H9 (cell line): Measurements from ENCODE around the gene TOR1B. TPM values are rescaled to one million over a fixed set of nuclear protein-coding genes. Genes with fewer than 3 reads are reported as not detected.

Experiments used
- DNase-seq: peaks from one replicate; pipeline ENCODE4 v3.0.0-alpha.2; 2017
- H2AFZ ChIP-seq: one replicate; pipeline ENCODE4 v1.6.1; 2013; ENCODE audit warnings: mild to moderate bottlenecking, low read length, control low read depth, moderate library complexity
- H2AK5ac ChIP-seq: 2 replicates; pipeline ENCODE4 v1.6.1; 2013; ENCODE audit warnings: low read length, control low read depth, mixed read lengths; ENCODE audit not compliant: insufficient read length
- H2BK120ac ChIP-seq: one replicate; pipeline ENCODE4 v1.6.1; 2013; ENCODE audit warnings: low read depth, mild to moderate bottlenecking, low read length, control low read depth, inconsistent platforms; ENCODE audit not compliant: poor library complexity, severe bottlenecking
- H2BK12ac ChIP-seq: 2 replicates; pipeline ENCODE4 v1.6.1; 2013; ENCODE audit warnings: low read length, control low read depth, mixed read lengths, low read depth; ENCODE audit not compliant: insufficient read length
- H2BK15ac ChIP-seq: 2 replicates; pipeline ENCODE4 v1.6.1; 2013; ENCODE audit warnings: low read depth, low read length, control low read depth
- H2BK20ac ChIP-seq: one replicate; pipeline ENCODE4 v1.6.1; 2013; ENCODE audit warnings: low read depth, mild to moderate bottlenecking, low read length, control low read depth, inconsistent platforms; ENCODE audit not compliant: poor library complexity, severe bottlenecking
- H2BK5ac ChIP-seq: 2 replicates; pipeline ENCODE4 v1.6.1; 2013; ENCODE audit warnings: low read length, control low read depth, mixed read lengths; ENCODE audit not compliant: insufficient read length
- H3K14ac ChIP-seq: 2 replicates; pipeline ENCODE4 v1.6.1; 2013; ENCODE audit warnings: low read length, control low read depth; ENCODE audit not compliant: insufficient read depth
- H3K18ac ChIP-seq: 2 replicates; pipeline ENCODE4 v1.6.1; 2013; ENCODE audit warnings: low read depth, mild to moderate bottlenecking, mixed read lengths, low read length, control low read depth; ENCODE audit not compliant: insufficient read length
- H3K23ac ChIP-seq: 2 replicates; pipeline ENCODE4 v1.6.1; 2013; ENCODE audit warnings: low read length, control low read depth, mixed read lengths, low read depth; ENCODE audit not compliant: insufficient read length
- H3K23me2 ChIP-seq: 2 replicates; pipeline ENCODE4 v1.6.1; 2013; ENCODE audit warnings: low read depth, mild to moderate bottlenecking, mixed read lengths, low read length, control low read depth; ENCODE audit not compliant: insufficient read length, poor library complexity, severe bottlenecking
- H3K27ac ChIP-seq: 2 replicates; pipeline ENCODE4 v1.5.1; 2013; ENCODE audit warnings: low read length, control low read depth, mixed read lengths, low read depth; ENCODE audit not compliant: insufficient read length
- H3K27me3 ChIP-seq: 2 replicates; pipeline ENCODE4 v1.6.1; 2013; ENCODE audit warnings: low read length, control low read depth, inconsistent platforms; ENCODE audit not compliant: insufficient read depth
- H3K4ac ChIP-seq: 2 replicates; pipeline ENCODE4 v1.6.1; 2013; ENCODE audit warnings: low read depth, mild to moderate bottlenecking, control low read depth, inconsistent platforms, low read length, moderate library complexity
- H3K4me1 ChIP-seq: 2 replicates; pipeline ENCODE4 v1.6.1; 2013; ENCODE audit warnings: low read length, control low read depth, inconsistent platforms; ENCODE audit not compliant: insufficient read depth
- H3K4me2 ChIP-seq: 2 replicates; pipeline ENCODE4 v1.6.1; 2013; ENCODE audit warnings: low read length, control low read depth, mixed read lengths; ENCODE audit not compliant: insufficient read length, insufficient read depth
- H3K56ac ChIP-seq: 2 replicates; pipeline ENCODE4 v1.6.1; 2013; ENCODE audit warnings: low read depth, mild to moderate bottlenecking, mixed read lengths, low read length, control low read depth; ENCODE audit not compliant: insufficient read length
- H3K79me1 ChIP-seq: 2 replicates; pipeline ENCODE4 v1.6.1; 2013; ENCODE audit warnings: low read depth, mild to moderate bottlenecking, moderate library complexity, low read length, control low read depth, inconsistent platforms; ENCODE audit not compliant: insufficient read depth, poor library complexity, severe bottlenecking
- H3K79me2 ChIP-seq: 2 replicates; pipeline ENCODE4 v1.6.1; 2013; ENCODE audit warnings: low read length, control low read depth, inconsistent platforms; ENCODE audit not compliant: insufficient read depth
- H3K9ac ChIP-seq: 2 replicates; pipeline ENCODE4 v1.6.1; 2013; ENCODE audit warnings: low read length, control low read depth, mixed read lengths; ENCODE audit not compliant: insufficient read length; ENCODE audit errors: extremely low read depth
- H3K9me3 ChIP-seq: one replicate; pipeline ENCODE4 v1.6.1; 2013; ENCODE audit warnings: low read depth, low read length, inconsistent platforms; ENCODE audit not compliant: control insufficient read depth
- H3T11ph ChIP-seq: one replicate; pipeline ENCODE4 v1.6.1; 2013; ENCODE audit warnings: mild to moderate bottlenecking, low read length, control low read depth, inconsistent platforms
- H4K20me1 ChIP-seq: one replicate; pipeline ENCODE4 v1.6.1; 2013; ENCODE audit not compliant: control insufficient read depth, insufficient read length, insufficient read depth
- H4K5ac ChIP-seq: 2 replicates; pipeline ENCODE4 v1.6.1; 2013; ENCODE audit warnings: low read depth, mild to moderate bottlenecking, mixed read lengths, low read length, control low read depth; ENCODE audit not compliant: insufficient read length
- H4K8ac ChIP-seq: replicated peaks from 2 replicates; pipeline ENCODE4 v1.6.1; 2013; ENCODE audit warnings: low read length, control low read depth, mixed read lengths, low read depth; ENCODE audit not compliant: insufficient read length
- H4K91ac ChIP-seq: 2 replicates; pipeline ENCODE4 v1.6.1; 2013; ENCODE audit warnings: low read depth, mild to moderate bottlenecking, moderate library complexity, mixed read lengths, low read length, control low read depth; ENCODE audit not compliant: insufficient read length
- H3K27ac Mint-ChIP-seq, 3 experiments: 2 replicates in 2 of 3; 3 replicates in 1 of 3; pipeline ENCODE4 v1.8.0; 2020 to 2021; ENCODE audit warnings: mixed read lengths in 3 of 3, mild to moderate bottlenecking in 1 of 3, moderate library complexity in 1 of 3
- H3K27me3 Mint-ChIP-seq: 2 replicates; pipeline ENCODE4 v1.8.0; 2021; ENCODE audit warnings: low read depth, mild to moderate bottlenecking, moderate library complexity, mixed read lengths
- H3K36me3 Mint-ChIP-seq, 3 experiments: 2 replicates in 2 of 3; 3 replicates in 1 of 3; pipeline ENCODE4 v1.8.0; 2020 to 2021; ENCODE audit warnings: low read depth in 3 of 3, mixed read lengths in 3 of 3; ENCODE audit not compliant: insufficient read depth in 1 of 3
- H3K4me1 Mint-ChIP-seq, 2 experiments: 2 replicates each; pipeline ENCODE4 v1.8.0; 2020; ENCODE audit warnings: mixed read lengths in 2 of 2
- H3K4me3 Mint-ChIP-seq, 2 experiments: 2 replicates in 1 of 2; 3 replicates in 1 of 2; pipeline ENCODE4 v1.8.0; 2020 to 2021; ENCODE audit warnings: mild to moderate bottlenecking in 2 of 2, mixed read lengths in 2 of 2, moderate library complexity in 1 of 2
- H3K9me3 Mint-ChIP-seq, 2 experiments: 2 replicates in 1 of 2; 3 replicates in 1 of 2; pipeline ENCODE4 v1.8.0; 2020; ENCODE audit warnings: mild to moderate bottlenecking in 2 of 2, mixed read lengths in 2 of 2, moderate library complexity in 1 of 2
- WGBS: extraction: QIAGEN DNeasy Blood & Tissue Kit; methylation state at CpG from one replicate; pipeline ENCODE4 v1.1.7; 2013; ENCODE audit warnings: missing lambda C conversion rate, low lambda C conversion rate, mixed read lengths; ENCODE audit not compliant: insufficient read length; ENCODE audit errors: extremely low coverage; 5-methylcytosine and 5-hydroxymethylcytosine counted together
- total RNA-seq: library from RNA; stranded (reverse); gene quantifications from 2 replicates; pipeline ENCODE4 v1.2.1, GENCODE V29; 2021
- TF ChIP-seq, protein P1 (sequence below): fragments of 200-600 bp; sonication (generic); conservative IDR thresholded peaks from 3 replicates; pipeline ENCODE4 v1.8.0; 2021; ENCODE audit warnings: antibody characterized with exemption, mild to moderate bottlenecking

TOR1B gene
- total RNA-seq, 1 experiment from 2014 or later = 18.1 TPM

GRCh38 chr9:129755151-129755550, 47.8 kb upstream of the TOR1B start:
- H2BK5ac ChIP-seq = no peak overlapping the region
- no peak overlapping the region for H2BK15ac ChIP-seq
- H3K4me3 Mint-ChIP-seq = no peak overlapping the region
- peaks cover 6% of the 10 kb centered on the region; the same call in 1 of the 2 replicates for H3K4me1 ChIP-seq
- no peak overlapping the region for H3K4ac ChIP-seq
- no peak overlapping the region for H2AFZ ChIP-seq
- H4K20me1 ChIP-seq = no peaks in the 10 kb centered on the region
- H3K79me2 ChIP-seq = no peaks in the 10 kb centered on the region
- no peaks in the 10 kb centered on the region for H3K79me1 ChIP-seq
- H3K27me3 Mint-ChIP-seq = peaks cover 14% of the 10 kb centered on the region
- H3K9me3 Mint-ChIP-seq = no peaks in the 10 kb centered on the region
- no peak overlapping the region for H2BK20ac ChIP-seq
- H3T11ph ChIP-seq = no peak overlapping the region
- no peak overlapping the region for H3K27ac Mint-ChIP-seq
- no peak overlapping the region for H4K5ac ChIP-seq
- H3K27ac ChIP-seq = no peak overlapping the region
- DNase-seq = no peak
- H4K8ac ChIP-seq = no peak overlapping the region
- no peak overlapping the region for H2BK120ac ChIP-seq
- no peaks in the 10 kb centered on the region for H3K36me3 Mint-ChIP-seq
- H3K23me2 ChIP-seq = no peaks in the 10 kb centered on the region
- H3K4me1 Mint-ChIP-seq = peaks cover 16 to 19% of the 10 kb centered on the region in 2 experiments
- H3K4me2 ChIP-seq = no peak overlapping the region
- no peaks in the 10 kb centered on the region for H3K27me3 ChIP-seq
- H3K9ac ChIP-seq = no peak overlapping the region
- no CpG with 5 or more reads among the region's 5 CpGs for WGBS
- H3K9me3 ChIP-seq = no peaks in the 10 kb centered on the region
- TF ChIP-seq, protein P1, sequence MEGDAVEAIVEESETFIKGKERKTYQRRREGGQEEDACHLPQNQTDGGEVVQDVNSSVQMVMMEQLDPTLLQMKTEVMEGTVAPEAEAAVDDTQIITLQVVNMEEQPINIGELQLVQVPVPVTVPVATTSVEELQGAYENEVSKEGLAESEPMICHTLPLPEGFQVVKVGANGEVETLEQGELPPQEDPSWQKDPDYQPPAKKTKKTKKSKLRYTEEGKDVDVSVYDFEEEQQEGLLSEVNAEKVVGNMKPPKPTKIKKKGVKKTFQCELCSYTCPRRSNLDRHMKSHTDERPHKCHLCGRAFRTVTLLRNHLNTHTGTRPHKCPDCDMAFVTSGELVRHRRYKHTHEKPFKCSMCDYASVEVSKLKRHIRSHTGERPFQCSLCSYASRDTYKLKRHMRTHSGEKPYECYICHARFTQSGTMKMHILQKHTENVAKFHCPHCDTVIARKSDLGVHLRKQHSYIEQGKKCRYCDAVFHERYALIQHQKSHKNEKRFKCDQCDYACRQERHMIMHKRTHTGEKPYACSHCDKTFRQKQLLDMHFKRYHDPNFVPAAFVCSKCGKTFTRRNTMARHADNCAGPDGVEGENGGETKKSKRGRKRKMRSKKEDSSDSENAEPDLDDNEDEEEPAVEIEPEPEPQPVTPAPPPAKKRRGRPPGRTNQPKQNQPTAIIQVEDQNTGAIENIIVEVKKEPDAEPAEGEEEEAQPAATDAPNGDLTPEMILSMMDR = no peak
- H4K91ac ChIP-seq = no peak overlapping the region
- no peak overlapping the region for H3K56ac ChIP-seq
- H3K14ac ChIP-seq = no peak overlapping the region
- no peak overlapping the region for H3K23ac ChIP-seq
- no peak overlapping the region for H2AK5ac ChIP-seq
- no peak overlapping the region for H2BK12ac ChIP-seq
- no peak overlapping the region for H3K18ac ChIP-seq
